ENCODE results near the gene TCF19.

TCF19 gene

DNA sequence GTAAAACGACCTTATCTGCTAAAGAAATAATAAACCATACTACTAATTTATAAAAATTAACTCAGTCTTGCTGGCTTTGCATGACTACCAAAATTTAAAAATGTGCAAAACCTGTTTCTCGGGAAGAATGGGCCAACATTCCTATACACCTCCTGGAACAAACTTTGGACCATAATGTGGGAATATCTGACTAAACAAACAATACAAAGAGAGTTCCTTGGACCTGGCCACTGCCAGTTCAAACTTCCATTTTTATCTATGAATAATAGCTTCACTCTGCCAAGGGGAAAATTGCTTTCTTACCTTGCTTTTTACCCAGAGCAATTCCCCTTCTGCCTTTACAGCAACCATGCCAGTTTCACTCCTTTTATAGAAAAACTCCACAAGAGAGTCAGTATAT, 50.7 kb downstream of the TCF19 start:
- no peak overlapping the region for H3K4me3 ChIP-seq (ENCODE audit: low read length)
- DNase-seq (ENCODE audit: low read depth) = no peak
- TF ChIP-seq, protein P1, sequence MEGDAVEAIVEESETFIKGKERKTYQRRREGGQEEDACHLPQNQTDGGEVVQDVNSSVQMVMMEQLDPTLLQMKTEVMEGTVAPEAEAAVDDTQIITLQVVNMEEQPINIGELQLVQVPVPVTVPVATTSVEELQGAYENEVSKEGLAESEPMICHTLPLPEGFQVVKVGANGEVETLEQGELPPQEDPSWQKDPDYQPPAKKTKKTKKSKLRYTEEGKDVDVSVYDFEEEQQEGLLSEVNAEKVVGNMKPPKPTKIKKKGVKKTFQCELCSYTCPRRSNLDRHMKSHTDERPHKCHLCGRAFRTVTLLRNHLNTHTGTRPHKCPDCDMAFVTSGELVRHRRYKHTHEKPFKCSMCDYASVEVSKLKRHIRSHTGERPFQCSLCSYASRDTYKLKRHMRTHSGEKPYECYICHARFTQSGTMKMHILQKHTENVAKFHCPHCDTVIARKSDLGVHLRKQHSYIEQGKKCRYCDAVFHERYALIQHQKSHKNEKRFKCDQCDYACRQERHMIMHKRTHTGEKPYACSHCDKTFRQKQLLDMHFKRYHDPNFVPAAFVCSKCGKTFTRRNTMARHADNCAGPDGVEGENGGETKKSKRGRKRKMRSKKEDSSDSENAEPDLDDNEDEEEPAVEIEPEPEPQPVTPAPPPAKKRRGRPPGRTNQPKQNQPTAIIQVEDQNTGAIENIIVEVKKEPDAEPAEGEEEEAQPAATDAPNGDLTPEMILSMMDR (IDR thresholded peaks at IDR 0.05; ENCODE audit: insufficient read depth, low read depth, low read length, missing control alignments) = no peak

DNA sequence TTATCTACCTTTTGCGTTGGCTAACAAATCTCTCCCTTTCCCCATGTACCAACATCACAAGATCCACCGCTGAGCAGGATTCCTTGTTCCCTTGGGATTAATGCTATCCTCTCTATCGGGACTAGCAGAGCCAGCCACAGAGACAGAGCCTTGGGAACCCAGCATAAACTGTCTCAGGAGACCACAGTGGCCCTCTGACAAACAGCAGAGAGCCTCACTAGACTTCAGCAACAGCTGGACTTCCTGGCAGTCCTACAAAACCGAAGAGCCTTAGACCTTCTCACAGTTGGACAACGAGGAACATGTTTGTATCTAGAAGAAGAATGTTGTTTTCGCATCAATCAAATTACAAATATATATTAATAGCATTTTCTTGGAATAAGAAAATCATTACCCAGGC, 51.7 kb downstream of the TCF19 start:
- H3K4me3 ChIP-seq (ENCODE audit: low read length) = no peak overlapping the region
- TF ChIP-seq, protein P1 (IDR thresholded peaks at IDR 0.05; ENCODE audit: insufficient read depth, low read depth, low read length, missing control alignments) = no peak
- DNase-seq (ENCODE audit: low read depth) = no peak

DNA sequence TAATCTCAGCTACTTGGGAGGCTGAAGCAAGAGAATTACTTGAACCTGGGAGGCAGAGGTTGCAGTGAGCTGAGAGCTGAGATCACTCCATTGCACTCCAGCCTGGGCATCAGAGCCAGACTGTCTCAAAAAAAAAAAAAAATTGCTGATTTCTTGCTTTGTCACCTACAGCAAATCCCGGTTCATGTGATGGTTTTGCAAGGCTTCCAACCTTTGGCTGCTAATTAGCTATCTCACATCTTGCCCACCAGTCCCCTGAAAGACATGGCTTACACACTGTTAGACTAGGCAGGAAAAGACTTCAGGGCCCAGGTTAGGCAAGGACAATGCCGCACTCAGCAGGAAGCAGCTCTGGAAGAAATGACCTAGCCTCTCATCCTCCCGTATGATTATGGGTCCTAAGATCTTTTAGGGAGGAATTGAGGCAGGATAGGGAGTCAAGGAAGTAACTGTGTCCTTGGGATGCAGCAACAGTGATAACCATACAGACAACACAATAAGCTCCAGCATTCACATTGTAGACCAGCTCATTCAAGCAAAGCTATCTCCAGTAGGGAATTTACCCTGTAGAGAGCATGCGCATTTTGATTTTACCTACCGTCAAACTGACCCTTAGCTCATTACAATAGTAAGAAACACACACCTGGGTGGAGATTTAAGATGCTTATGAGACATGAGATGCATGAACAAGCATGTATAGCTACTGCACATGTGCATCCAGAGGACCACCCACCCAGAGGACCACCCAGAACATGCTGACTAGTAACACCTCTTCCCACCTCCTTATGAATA, 52.5 kb downstream of the TCF19 start:
- DNase-seq (ENCODE audit: low read depth) = no peak
- no peak overlapping the region for H3K4me3 ChIP-seq (ENCODE audit: low read length)
- TF ChIP-seq, protein P1 (IDR thresholded peaks at IDR 0.05; ENCODE audit: insufficient read depth, low read depth, low read length, missing control alignments) = no peak
